Femur (tissue), 1 donor: Measurements from ENCODE around the gene ARHGEF12.

Source experiments
- DNase-seq: peaks from one replicate; pipeline ENCODE4 v3.0.0-alpha.2; 2017

Gene ARHGEF12

DNA sequence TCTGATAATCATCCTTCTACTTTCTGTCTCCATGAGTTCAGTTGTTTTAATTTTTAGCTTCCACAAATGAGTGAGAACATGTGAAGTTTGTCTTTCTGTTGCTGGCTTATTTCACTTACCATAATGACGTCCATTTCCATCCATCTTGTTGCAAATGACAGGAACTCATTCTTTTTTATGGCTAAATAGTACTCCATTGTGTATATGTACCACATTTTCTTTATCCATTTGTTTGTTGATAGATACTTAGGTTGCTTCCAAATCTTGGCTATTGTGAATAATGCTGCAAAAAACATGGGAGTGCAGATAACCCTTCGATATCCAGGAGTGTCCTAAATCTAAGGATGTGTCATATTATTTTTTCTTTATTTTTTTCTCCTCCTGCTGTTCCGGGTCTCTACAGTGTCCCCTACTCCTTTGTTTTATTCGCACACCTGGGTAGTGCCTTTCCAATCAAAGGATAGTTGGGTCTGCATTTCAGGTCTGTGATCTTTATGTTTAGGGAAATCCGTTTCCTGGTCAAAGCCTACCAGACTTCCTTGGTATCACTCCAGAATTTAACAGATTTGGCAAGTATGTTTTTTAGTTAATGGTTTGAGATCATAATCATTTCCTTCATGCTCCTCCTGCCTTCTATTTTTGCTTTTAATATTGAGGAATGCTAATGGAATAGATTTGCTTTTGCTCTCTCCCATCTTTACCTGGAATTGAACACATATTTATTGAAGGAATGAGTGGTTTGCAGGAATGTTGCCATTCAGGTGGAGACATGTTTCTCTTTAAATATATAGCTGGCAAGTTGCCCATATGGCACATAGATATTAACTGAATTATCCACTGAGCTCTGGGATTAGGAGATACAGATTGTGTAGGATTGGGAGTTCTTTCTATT, 53.7 kb downstream of the ARHGEF12 start:
- no peak for DNase-seq

DNA sequence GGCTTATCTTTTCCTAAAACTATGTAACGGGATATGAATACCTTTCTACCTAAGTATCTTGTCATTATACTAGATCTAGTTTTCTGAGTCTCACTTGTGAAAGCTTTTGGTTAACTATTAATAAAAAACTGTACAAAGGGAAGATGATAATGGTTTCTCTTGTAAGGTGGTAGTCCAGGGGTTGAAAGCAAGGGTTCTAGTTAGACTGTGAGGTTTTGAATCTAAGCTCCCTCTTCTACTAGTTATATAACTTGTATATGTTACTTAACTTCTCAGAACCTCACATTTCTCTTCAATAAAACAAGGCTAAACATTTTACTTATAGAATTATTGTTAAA, 54.3 kb downstream of the ARHGEF12 start:
- no peak for DNase-seq

DNA sequence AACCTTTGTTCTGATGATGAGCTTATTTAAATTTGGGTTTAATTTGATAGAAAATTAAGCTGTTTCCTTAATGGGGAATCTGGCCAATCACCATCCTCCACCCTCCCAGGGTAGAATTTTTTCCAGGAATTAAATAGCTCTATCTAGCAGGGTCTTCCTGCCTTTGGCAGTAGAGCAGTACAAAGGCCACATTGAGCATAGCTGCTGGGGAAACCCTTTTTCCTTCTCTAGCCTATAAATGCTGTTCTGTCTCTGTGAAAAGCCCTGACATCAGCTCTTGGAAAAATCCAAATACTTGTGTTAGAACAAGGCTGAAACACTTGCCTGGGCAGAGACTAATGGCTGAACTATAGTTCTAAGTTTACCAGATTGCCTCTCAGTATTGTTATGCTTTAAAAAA, 55.1 kb downstream of the ARHGEF12 start:
- peak; percentile 47 for DNase-seq

DNA sequence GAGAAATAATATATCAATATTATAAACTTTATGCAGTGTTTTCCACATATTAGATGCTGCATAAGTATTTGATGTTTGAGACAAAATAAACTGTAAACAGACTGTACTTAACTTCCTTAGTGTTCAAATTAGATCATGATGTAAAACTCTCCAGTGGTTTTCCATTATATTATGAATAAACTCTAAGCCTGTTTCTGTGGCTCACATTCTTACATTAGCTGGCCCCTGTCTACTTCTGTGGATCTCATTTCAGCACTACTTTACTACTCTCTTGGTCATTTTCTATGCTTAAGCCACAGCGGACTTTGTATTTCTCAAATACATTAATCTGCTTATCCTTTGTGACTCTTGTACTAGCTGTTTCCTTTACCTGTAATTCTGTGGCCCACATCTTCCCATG, 55.6 kb downstream of the ARHGEF12 start:
- no peak for DNase-seq

DNA sequence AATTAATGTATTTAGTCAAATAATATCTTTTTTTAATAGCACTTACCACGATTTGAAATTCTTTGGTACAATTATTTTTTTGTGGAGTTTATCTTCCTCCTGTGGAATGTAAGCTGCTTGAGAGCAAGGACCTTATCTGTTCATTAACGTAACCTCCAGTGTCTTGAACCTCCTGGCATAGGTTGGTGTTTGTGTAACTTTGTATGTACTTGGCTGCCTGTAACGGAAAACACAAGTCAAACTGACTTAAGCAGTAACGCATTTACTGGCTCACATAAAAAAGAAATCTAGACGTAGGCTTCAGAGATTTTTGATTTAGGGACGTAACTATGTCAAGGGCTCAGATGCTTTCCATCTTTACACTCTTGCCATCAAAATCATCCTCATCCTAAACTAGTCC, 56.1 kb downstream of the ARHGEF12 start:
- no peak for DNase-seq

DNA sequence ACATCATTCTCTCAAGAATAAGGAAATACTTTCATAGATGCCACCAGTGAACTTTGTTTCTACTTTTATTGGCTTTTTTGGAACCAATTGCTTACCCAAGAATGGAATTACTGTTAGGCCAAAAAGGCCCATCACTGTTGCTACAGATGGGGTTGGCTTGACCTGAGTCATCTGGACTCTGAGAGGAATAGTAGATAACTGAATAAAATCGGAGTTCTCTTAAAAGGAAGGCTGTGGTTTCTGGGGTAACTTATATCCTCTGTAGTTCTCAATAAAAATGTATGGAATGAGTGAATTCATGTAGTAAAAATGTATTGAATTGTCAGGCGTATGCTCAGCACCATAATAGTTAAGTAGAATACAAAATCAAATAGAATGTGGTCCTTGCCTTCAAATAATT, 56.6 kb downstream of the ARHGEF12 start:
- no peak for DNase-seq

DNA sequence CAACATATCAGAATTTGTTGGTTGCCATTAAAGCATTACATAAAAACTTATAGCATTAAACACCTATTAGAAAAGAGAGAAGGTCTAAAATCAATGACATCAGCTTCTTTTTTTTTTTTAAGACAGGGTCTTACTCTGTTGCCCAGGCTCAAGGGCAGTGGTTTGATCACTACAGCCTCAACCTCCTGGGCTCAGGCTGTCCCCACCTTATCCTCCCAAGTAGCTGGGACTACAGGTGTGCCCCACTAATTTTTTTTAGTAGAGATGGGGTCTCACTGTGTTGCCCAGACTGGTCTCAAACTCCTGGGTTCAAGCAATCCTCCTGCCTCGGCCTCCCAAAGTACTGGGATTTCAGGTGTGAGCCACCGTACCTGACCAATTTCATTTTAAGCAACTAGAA, 57.9 kb downstream of the ARHGEF12 start:
- no peak for DNase-seq

DNA sequence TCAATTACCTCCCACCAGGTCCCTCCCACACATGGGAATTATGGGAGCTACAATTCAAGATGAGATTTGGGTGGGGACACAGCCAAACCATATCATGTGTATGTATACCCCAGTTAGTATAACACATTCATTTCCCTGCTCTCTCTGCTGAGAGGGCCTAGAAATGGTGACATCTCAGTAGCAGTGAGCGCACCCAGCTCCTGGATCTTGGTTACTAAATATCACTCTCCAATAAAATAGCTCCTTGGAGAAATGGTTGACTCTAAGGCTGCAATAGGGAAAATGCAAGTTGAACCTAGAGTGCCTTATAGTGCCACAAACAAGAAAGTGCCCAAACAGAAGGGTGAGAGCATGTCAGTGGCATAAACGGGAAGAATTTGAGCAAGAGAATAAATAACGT, 59.6 kb downstream of the ARHGEF12 start:
- DNase-seq: no peak

DNA sequence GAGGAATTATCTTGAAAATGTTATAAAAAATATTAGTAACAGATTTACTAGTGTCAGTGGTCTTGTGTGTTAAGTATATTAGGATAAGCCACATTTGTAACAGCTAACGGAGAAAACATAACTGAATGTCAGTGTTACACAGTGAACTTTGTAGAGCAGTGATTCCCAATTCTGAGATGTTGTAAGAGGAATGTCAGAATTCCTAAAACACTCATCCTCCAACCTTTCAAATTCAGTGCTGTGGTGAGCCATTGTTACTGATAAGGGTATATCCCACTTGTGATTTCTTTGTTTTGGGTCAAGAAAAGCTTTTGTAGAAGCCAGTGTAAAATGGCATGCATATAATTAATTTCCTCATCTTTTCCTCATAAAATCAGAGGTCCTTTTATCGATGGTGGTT, 61.9 kb downstream of the ARHGEF12 start:
- no peak for DNase-seq

DNA sequence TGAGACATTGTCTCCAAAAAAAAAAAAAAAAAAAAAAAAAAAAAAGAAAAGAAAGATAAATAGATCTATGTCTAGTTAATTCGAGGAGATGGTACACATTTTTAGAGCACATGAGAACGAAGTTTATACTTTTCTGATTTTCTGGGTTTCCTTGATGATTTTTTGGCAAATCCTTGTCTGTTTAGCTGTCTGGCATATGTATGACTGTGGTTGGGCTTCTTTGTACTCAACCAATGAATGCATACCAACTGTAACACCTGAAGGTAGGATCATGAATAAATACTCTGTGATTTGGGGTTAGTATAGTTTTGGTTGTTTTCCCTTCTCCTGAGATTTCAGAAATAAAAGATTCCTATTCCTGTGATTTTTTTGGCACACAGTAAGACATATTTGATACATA, 63.1 kb downstream of the ARHGEF12 start:
- no peak for DNase-seq

DNA sequence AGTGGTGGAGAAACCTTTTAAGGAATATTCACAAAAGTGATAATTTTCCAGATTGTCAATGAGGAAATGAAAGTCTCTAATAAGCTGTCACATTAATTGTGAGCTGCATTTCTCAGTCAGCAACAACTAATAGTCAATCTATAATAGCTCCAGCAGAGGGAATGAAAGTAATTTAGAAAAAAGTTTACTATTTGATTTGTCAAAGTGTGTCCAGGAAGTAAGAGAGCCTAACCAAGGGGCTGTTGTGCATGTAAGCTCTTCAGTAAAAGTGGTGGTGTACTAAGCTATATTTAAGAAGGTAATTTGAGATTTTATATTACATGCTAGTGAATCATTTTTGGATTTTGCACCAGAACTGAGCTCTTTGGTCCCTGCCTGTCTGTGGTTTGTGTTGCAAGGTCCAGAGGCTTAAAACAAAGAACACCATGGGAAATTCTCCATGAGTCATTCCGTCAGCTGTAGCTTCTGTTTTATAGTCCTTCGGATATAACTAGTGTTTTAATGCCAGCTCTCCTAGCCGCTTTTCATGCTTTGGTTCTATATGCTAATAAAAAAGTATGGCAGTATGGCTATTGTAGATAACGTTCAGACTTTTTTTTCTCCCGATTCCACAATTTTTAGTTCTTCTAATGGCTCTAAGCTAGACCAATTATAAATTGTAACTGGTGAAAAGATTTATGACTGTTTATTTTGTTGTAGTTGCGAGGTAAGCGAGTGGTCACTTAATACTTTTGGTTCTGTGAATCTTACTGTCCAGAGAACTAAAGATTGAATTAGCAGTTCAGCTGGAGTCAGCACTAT, 64.6 kb downstream of the ARHGEF12 start:
- peak; percentile 58 for DNase-seq

DNA sequence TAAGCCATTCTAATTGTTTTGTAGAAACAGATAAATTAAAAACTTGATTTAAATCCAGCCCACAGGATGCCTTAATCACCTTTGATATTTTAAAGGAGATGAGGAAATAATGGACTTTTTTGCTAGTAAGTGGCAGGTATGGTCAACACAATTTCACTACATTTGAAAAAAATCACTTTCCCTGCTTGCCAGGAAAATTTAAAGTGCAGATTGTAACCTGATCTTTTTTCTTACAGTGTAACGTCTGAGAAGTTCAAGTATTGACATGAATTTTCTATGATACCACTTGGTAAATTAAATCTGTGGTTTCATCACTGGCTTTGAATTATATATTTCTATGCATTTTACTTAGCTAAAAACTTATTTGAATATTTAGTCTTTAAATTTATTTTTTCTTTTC, 65.3 kb downstream of the ARHGEF12 start:
- DNase-seq: no peak

DNA sequence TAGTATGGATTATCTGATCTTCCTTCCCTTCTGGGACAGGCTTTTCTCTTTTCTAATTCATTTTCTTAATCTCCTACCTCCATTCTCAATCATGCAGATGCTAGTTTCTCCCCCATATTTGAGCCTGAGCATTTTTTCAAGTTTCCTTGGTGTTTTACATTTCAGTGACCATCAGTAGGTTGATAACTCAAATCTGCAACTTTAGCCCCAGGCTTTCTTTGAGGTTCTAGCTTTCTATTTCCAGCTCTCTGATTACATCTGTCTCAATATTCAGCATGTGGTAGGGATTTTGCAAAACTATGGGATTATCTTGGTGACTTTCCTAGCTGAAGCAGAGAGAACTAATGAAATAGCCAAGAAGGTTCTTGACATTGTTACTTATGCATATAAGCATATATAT, 67.8 kb downstream of the ARHGEF12 start:
- no peak for DNase-seq

DNA sequence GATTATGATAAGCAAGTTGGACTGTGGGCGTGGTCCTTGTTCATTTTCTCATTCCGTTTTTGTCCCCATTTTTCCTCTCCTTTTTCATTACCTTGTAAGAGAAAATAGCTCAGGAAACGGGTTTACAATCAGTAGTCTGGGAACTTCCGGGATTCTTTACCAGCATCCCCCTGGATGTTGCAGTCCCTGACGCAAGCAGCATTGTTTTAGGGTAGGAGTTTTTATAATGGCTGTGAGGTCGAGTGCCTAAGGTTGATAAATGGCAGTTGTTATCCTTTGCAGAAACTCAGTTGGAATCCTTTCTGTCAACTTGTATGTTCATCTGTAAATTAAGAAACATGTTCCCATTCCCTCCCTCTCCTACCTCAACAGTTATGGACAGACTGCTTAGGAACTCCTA, 68.3 kb downstream of the ARHGEF12 start:
- no peak for DNase-seq

DNA sequence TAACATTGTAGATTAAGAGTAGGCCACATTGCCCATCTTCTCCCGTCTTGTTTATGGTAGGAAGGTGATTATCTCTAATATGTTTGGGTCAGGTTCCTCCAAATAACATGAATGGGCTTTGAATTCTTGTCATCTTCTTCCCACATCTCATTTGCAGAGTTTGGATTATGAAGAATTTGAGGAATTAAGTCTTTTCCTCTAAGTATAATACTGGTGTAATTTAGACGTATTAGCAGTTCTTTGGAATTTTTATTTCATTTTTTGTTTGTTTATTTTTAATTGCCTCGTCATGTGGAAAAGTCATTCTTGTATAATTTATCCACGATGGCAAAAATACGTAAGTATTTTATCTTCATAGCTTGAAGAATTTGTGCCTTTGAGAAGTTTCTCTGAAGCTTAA, 73.4 kb downstream of the ARHGEF12 start:
- DNase-seq: no peak

DNA sequence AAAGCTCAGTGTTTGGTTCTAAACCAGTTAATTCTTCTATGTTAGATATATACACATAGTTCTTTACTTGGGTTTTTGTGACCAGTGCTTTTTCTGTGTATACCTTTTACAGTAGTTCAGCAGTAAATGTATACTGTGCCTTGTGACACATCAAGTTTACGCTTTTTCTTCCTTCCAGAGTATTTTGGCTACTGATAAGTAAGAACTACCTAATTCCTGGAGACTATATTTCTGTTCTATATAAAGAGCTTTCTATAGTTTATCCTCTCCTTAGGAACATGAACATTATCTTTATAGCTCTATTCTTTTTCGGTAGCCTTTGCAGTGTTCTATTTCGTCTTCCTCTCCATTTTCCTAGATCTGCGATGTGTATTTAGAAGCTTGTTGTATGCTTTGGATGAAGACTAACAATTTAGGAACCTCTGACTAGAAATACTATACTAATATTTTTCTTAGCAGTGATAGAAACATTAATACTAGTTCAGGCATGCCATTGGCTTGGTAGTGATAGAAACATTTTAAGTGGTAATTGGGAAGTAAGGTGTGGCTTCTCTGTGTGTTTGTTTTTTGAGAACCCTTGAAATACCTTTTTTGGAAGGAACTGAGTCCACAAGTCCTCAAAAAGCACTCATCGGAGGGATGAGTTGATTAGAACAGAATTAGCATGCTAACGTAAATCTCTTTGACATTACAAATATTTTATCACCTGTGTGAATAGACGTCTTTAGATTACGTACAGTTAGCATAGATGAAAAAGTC, 74.6 kb downstream of the ARHGEF12 start:
- DNase-seq: no peak

DNA sequence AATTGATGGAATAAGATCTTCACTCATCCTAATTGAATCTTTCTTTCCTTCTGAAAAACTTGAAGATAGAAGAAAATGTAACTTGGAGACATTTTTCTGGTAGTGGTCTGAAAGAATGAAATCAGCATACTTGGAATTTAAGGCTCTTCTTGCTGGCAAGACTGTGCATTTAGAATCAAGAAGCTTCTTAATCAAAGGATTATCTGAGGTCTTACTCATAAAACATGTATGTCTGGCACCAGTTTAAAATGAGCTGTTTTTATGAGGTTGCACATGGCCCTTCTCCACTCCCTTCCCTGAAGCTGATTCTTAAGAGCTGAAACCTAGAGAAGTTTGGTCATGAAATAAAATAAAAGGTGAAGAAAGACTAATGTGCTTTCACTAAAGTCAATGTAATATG, 77.3 kb downstream of the ARHGEF12 start:
- no peak for DNase-seq

DNA sequence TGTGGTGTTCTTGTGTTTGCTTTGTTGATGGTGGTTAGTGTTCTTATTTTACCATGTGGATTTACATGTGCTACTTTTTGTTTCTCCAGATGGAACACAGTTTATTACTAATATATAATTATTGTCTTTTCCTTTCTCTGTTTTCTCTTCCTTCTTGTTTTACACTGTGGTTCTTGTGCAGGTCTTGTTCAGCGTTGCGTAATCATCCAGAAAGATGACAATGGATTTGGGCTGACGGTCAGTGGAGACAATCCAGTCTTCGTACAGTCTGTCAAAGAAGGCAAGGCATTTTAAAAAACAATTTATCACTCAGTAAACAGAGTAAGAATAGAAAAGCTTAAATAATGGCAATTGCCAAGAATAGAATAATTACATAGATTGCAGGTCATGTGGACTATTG, 84.4 kb downstream of the ARHGEF12 start:
- DNase-seq: no peak

DNA sequence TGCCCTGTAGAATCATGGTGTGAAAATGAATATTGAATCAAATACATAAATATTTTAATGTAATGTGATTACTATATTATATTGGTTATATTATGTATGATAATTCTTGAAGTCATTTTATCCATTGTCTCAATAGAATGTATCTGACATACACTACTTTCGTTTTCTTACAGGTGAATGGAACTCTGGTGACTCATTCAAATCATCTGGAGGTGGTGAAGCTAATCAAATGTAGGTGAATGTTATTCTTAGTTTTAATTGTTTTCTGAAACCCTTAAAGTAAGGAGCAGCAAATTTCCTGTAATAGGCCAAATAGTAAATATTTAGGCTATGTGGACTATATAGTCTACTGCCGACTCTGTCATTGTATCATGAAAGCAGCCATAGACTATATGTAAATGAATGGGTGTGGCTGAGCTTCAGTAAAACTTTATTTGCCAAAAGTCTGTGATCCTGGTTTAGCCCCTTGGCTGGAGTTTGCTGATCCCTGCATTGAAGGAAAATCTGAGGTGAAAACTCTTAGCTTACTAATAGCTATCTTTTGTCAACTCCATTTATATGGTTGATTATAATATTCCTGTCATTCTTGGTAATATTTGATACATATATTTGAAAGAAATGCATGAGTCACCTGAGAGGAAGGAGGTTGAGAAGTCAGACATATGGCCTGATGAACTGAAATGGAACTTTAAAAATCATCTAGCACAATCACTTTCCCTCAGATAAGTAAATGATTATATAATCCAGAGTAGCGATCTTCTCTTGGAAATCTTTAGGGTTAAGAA, 88.2 kb downstream of the ARHGEF12 start:
- DNase-seq: no peak

DNA sequence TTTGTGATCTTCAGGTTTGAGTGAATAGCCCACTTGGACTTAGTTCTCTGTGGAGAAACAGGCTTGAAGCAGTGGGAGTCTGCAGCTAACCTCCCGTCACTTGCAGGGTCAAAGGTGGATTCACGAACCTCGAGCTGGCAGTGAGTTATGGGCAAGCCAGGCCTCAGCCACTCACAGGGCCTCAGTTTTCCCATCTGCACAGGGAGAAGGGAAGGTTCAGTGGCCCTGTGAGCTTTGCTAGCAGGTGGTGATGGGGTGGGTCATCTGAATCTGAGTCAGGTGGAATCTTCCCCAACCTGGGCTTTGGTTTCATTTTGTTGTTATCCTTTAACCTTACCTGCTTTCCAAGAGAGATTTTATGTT, 88.7 kb downstream of the ARHGEF12 start:
- DNase-seq: no peak

DNA sequence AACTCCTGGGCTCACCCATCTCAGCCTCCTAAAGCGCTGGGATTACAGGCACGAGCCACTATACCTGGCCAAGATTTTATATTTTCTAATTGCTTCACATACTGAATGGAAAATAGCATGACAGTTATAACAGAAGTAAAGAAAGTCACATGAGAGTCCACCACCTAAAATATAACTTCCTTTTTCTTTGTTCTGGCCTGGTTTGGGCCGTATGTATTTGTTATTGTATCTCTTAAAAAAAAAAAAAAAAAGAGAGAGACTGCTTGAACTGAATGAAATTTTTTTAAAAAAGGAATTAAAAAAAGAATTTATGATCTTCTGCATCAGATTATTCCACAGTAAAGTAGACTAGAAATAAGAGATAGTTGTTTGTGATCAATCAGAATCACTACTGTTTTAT, 89.3 kb downstream of the ARHGEF12 start:
- DNase-seq: no peak

DNA sequence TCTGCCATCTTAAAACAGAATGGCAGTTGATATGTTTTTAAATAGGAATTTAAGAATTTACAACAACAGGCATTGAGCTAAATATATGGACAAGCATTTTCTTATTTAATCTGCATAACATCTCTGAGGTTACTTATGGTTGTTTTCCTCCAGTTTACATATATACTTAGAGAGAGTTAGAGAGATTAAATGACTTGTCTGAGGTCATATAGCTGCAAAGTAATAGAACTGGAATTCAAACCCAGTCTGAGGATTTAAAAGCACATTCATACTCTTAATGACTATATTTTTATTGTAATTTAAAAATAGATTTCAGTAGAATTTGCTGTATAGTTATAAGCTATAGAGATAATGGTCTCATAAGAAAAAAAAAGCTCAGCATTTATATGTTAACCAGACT, 93.9 kb downstream of the ARHGEF12 start:
- DNase-seq: no peak

DNA sequence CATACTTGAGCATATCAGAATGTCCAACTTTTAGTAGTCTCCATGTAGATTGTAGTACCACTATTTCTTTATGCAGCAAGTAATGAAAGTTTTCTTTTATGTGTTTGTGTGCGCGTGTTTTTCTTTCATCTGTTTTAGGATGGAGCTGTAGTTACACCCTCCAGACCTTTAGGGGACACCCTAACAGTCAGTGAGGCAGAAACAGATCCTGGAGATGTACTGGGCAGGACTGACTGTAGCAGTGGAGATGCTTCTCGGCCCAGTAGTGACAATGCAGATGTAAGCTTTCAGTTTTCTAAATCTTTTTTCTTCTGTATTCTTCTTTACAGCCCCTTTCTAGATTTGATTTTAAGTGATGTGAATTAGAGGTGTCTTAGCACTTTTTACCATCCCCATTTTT, 95.4 kb downstream of the ARHGEF12 start:
- DNase-seq: no peak
